GM21786 (cell line): ENCODE results near the gene RPS19BP1.
"Not testable (repeated sequence)": the region's sequence is repeated elsewhere in the genome, so short reads cannot be mapped to it uniquely, and the experiment has no call there.

Source experiments
- ATAC-seq: cut with Tn5 transposase; IDR thresholded peaks from one replicate; pipeline ENCODE4 v1.9.1; 2021; ENCODE audit not compliant: unreplicated experiment

RPS19BP1 gene

DNA sequence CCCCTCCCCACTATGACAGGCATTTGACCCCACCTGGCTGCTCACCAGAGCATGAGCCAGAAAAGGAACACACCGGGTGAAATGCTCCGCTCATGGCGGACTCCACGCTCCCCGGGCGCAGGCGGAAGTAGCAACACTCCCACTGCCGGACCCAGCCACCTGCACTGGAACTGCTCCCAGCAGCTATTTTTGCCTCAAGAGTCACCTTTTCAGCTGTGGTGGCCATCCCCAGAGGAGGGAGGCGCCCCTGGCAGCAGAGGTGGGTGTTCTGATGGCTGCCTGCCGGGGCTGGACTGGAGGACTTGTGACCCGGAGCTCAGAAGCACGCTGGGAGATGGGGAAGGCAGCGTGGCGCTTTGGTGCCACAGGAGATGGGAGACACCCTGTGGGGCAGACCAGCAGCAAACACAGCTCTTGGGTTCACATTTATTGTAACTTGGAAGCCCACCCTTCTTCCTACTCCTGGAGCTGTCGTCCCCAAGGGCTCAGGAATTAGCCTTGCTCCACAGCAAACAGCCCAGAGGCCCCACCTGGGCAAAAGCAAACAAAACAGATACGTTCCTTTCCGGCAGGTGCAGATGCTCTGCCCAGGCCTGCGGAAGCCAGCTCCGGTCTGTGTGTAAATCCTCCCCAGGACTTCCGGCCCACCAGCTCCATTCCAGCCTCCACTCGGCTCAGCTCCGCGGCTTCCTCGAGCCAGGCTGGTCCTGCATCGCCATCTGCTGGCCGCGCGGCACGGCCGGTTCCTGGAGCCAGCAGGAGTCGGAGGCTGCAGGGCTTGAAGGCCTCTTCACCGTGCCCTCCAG, 3.7 kb downstream of the RPS19BP1 start:
- ATAC-seq, result no peak

DNA sequence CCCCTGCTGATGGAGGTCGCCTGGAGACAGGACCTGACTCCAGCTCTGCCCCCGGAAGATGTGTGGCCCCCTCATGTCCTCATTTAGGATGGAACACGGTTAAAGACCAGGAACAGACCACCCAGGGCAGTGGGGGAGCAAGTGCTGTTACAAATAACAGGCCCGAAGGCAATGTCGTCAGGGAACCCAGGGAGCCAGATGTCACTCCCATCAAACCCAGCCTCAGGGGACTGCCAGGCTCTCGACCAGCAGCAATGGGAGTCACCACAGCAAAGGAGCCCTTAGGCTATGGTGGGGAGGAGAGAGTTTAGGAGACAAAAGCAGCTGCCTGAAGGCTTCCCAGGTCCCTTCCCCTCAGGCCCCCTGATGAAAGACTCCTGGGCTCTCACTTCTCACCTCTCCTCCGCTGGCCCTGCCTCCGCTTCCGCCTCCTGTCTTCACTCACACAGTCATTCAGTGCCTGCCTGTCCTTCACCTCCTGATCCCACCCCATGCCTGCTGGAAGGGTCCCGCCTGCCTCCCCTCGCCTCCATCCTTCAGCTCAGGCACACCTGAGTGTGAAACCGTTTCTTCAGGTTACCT, 4.4 kb downstream of the RPS19BP1 start:
- no peak for ATAC-seq

DNA sequence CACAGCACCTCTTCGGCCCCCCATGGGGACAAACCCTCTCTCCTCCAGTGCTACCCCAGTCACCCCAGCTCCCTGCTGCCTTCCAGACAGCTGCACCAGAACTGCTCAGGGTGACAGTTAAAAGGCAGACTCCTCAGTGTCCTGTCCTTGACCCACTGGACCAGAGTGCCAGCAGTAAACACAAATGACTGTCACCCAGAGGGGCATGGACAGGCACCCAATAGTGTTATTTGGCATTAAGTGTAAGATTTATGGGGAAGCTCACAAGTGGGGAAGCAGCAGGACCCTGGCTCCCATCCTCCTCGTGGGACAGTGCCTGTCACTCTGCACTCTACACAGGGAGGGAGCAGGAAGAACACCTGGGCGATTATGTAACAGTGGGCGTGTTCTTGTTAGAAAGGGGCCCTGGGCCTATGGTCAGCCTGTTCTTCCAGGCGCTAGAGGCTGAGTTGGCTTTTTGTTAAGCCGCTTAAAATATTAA, 5.0 kb downstream of the RPS19BP1 start:
- no peak for ATAC-seq

DNA sequence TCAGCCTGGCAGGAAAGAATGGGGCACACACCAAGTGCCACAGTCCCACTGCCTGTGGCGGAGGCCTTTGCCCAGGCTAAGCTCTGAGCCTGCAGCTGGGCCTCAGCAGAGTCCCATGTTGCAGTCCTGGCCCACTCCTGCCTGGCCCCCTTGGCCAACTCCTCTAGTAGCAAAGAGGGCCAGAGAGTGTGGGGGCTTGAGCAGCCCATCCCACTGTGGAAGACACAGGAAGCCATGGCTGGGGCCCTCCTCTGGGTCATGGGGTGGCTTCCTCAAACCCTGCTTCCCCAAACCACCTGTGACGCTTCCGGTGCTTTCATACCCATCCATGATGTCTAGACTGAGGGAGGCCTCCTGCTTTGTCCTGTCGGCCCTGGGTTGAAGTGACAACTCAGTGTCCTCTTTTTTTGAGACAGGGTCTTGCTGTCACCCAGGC, 5.8 kb downstream of the RPS19BP1 start:
- ATAC-seq, result no peak

DNA sequence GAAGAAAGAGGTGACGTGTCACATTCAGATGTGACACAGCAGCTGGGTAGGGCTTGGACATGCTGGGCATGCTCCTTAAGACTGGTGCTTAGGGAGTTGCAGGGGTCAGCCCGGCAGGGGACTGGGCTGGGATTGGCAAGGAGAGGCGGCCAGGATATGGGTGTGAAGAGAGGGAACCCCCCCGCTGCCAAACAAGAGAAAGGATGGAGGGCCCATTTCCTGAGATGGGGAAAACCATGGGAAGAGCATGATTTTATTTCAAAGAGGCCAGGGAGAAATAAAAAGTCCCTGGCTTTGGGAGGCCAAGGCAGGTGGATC, 6.9 kb downstream of the RPS19BP1 start:
- no peak for ATAC-seq

DNA sequence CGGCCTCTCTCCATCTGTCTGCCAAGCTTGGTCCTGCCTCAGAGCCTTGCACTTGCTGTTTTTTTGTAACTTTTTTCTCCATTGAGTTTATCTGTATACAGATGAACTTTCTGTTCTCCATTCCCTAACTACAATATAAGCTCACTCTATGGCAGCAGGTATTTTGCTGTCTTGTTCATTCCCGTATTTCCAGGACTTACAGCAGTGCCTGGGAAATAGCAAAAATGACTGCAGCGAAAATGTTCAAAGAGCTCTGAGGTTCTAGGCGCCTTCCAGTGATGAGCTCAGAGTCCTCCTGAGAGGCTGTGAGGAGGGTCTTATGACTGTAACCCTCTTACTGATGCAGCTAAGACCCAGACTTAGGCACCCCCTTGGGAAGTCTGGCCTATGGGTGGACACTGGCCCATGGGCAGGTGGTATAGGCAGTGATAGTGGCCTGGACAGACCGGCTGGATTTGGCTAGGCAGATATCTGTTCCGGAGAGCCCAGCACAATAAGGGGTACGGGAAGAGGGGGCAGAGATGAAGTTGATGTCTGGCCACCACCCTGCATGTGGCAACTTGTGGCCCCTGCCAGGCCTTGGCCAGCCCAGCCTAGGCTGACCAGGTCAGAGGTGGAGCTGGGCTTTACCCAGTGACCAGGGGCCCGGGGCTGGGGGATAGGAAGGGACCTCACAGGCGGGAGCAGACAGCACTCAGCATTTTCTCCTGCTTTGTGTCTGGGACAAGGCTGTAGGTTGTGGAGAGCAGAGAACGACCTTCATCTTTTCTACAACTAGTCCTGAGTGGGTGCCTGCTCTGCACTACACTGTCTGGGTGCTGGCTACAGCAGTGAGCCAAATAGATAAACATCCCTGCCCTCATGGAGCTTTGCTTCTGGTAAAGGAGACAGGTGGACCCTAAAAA, 7.5 kb downstream of the RPS19BP1 start:
- no peak for ATAC-seq

DNA sequence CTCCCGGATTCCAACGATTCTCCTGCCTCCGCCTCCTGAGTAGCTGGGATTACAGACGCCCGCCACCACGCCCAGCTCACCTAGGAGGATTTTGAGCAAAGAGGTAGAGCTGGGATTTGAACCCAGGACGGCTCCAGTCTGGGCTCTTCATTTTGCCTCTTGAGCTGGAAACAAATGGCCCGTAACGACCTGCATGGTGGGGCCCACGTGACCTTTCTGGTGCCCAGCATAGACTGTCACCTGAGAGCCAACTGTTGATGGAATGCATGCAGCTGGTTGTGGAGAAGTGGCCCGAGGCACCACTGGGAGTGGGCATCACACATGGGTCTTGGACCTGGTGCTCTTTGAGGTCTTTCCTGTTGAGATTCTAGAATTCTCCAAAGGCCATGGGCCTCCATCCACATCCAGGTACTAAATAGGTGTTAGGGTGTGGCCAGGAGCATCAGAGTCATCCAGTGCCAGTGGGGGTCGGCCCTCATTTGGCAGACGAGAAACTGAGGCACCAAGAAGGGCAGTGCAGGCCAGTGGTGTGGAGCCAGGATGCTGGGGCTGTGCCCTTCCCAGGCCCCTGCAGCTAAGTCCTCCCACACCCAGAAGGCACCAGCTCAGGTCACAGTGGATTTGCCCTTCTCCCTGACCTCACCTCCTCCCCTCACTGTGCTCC, 8.3 kb downstream of the RPS19BP1 start:
- ATAC-seq, result no peak

DNA sequence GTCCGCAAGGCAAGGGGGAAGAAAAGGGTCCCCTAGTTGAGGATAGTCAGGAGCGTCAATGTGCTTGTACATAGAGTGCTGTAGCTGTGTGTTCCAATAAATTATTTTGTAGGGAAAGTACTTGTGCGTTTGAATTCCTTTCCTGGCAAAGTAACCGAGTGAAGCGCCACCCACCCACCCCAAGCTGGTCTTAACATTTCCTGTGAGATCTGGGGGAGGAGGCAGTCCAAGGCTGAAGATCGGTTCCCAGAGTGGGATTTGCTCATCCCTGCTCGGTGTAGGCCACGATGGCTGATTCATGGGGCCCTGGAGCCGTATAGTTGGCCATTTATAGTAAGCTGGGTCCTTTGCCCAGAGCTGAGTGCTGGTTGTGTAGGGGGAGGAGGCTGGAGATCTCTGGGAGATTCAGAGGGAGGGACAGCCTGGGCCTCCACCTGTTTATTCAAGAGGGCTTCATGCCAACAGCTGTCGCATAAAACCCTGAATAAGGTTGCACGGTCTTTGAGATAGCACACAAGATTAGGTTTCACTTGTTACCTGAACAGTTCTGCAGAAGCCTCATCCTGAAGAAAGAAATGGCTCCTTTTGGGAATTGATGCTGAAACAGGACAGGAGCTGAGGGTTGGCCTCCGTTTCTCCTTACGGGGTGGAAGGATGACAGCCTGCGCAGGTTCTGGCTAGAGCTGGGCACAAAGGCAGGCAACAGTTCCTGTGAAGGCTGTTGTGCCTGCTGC, 9.8 kb downstream of the RPS19BP1 start:
- no peak for ATAC-seq

DNA sequence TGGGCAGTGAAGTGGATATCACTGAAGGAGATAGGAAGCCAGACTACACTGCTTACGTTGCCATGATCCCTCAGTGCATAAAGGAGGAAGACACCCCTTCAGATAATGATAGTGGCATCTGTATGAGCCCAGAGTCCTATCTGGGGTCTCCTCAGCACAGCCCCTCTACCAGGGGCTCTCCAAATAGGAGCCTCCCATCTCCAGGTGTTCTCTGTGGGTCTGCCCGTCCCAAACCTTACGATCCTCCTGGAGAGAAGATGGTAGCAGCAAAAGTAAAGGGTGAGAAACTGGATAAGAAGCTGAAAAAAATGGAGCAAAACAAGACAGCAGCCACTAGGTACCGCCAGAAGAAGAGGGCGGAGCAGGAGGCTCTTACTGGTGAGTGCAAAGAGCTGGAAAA, 10.5 kb downstream of the RPS19BP1 start:
- ATAC-seq, result not testable (repeated sequence)

DNA sequence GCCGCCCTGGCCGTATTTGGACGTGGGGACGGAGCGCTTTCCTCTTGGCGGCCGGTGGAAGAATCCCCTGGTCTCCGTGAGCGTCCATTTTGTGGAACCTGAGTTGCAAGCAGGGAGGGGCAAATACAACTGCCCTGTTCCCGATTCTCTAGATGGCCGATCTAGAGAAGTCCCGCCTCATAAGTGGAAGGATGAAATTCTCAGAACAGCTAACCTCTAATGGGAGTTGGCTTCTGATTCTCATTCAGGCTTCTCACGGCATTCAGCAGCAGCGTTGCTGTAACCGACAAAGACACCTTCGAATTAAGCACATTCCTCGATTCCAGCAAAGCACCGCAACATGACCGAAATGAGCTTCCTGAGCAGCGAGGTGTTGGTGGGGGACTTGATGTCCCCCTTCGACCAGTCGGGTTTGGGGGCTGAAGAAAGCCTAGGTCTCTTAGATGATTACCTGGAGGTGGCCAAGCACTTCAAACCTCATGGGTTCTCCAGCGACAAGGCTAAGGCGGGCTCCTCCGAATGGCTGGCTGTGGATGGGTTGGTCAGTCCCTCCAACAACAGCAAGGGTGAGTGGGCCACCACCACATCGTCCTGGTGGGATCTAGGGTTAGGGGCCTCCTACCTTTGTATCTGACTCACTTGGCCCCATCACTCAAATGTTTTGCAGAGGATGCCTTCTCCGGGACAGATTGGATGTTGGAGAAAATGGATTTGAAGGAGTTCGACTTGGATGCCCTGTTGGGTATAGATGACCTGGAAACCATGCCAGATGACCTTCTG, 11.3 kb downstream of the RPS19BP1 start:
- ATAC-seq, result not testable (repeated sequence)

DNA sequence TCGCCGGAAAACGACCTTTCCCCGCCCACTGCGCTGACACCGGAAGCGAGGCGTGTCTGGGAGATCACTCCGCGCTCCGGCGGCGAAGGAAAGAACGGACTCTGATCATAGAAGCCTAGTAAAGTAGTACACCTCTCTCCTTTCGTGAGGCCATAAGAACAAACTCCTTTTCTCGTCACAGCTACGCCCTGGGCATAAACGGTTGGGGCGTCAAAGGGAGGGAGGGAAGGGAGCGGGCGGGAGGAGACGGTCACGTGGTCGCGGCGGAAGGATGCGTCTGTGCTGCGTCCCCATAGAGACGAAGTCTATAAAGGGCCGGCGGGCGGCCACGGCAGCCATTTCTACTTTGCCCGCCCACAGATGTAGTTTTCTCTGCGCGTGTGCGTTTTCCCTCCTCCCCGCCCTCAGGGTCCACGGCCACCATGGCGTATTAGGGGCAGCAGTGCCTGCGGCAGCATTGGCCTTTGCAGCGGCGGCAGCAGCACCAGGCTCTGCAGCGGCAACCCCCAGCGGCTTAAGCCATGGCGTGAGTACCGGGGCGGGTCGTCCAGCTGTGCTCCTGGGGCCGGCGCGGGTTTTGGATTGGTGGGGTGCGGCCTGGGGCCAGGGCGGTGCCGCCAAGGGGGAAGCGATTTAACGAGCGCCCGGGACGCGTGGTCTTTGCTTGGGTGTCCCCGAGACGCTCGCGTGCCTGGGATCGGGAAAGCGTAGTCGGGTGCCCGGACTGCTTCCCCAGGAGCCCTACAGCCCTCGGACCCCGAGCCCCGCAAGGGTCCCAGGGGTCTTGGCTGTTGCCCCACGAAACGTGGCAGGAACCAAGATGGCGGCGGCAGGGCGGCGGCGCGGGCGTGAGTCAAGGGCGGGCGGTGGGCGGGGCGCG, 12.1 kb downstream of the RPS19BP1 start, which contains the start of gene ATF4:
TSS of gene ATF4 (plus strand) at position 337 of the 880 bp plus-strand sequence. CDS start 884 bp downstream, outside the sequence.
- ATAC-seq, result peak; percentile 36

DNA sequence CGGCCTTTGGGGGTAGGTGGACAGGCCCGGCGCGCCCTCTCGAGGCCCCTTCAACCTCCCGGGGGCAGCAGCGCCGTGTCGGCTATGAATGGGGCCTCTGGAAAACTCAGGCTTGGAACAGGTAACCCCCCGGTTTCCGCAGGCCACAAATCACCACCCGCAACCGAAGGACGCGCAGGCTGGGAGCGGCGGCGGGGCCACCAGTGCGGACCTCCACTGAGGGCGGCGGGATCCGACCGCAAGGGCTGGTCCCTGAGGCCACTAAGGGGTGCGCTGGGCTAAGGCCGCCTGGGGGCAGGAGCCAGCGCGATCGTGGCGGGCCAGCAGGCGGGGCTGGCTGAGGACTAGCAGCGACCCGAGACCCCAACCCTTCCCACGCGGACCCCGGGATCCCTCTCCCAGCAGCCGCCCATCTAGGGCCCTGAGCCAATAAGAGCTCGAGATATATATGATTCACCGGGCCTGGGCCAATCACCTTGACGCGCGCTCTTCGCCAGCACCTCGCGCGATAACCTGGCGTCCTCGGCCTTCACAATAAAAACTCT, 12.8 kb downstream of the RPS19BP1 start:
- peak; percentile 64 for ATAC-seq

DNA sequence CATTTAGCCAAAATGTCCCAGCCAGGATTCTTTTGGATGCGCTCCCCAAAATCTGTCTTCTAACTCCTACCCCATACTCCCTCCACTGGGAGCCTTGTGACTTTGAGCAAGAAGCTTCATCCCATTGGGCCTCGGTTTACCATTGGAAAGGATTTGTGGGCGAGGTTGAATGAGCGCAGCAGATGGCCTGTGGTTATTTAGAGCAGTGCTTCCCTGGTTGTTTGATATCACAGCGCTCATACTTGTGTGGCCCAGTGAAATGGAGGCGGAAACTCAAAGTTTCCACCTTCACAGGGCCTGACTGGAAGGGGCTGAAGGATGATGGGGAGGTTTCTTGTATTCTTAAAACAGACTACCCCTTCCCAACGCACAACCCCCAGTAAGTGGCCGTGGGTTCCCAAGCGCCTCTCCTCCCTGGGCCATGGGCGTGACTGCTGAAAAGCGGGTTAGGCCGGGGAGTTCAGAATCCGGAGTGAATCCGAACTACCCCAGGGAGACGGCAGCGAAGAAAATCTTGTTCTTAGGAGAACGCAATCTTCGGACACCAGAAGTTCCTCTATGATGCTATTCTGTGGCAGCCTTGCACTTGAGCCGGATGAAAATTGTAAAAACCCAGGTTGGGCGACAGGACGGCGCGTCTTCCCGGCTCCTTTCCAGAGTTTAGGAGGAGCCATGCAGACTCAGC, 13.4 kb downstream of the RPS19BP1 start:
- no peak for ATAC-seq

DNA sequence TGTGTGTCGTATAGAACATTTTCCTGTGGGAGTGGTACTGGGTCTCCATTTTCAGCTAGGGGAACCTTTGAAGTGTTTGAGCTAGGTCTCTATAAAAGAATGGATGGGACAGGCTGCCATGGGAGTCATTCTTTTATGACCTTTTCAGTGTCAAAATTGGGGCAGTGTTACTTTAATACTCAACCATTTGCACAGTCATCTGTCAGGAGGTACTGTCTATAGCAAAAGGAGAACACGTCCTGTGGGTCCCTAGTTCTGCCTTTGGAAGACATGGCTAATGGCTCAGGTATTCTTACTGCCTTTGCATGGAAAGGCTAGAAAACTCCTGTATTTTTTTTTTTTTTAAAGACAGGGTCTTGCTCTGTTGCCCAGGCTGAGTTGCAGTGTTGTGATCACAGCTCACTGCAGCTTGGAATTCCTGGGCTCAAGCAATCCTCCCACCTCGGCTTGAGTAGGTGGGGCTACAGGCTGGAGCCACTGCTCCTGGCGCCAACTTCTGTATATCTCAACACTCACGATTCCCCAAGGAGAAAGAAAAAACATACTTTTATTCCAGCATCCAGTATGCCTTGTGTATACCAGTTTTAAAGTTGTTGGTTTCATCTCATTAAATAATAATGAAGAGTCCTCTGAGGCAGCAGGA, 14.3 kb downstream of the RPS19BP1 start:
- no peak for ATAC-seq

DNA sequence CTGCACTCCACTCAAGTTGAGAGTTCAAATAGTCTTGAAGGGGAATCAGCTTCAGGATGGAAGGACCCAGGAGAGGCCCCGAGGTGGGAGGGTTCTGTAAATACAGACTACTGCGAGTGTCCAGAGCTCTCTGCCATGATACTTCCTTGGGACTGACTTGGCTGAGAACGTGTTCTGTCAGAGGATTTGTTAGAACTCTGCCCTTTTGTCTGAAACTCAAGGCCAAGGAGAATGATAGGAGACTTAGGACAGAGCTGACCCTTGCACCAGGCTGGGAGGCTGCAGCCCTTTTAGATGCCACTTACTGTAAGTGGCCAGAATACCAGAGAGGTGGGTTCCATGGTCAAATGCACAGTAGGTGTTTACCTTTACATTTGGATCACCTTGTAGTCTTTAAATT, 15.1 kb downstream of the RPS19BP1 start:
- no peak for ATAC-seq

DNA sequence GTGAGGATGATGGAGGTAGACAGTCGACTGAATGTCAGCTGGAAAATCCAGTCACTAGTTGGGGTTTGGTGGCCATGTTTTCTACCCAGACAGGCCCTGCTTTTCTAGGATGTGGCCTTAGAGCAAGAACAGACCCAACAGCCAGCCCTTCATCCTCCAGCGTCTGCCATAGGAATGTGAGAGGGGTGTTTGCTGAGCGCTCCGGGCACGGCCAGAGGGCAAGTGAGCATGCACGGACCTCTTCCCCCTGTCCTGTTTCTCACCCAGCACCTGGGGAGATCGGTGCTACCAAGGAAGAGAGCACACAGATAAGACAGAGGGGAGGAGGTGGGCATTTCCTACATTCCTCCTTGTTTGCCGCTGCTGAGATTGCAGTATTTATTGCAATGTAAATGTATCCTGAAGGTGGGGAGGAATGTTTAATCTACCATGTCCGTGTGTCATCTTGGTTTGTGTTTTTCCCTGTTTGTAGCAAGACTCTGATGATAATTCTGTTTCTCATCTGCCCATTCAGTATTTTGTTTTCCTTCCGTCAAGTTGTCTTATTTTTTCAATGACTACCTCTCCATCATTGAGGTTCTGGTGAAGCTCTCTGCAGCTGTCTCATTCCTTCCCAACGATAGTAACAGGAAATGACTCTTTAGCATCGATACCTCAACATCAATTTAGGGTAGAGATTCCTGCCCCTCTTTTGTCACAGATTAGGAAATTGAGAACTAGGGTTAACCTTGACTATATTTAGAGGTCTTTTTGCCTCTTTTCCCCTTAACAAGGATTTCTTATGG, 17.1 kb downstream of the RPS19BP1 start:
- ATAC-seq, result no peak
